Activated T-cell treated with anti-CD3 and anti-CD28 coated beads, Interleukin-2, amount 50 U/mL, for 48 hours (primary cell): ENCODE results near the gene SF3B2.
"Not testable (repeated sequence)": the region's sequence is repeated elsewhere in the genome, so short reads cannot be mapped to it uniquely, and the experiment has no call there.

Source experiments
- DNase-seq, 2 experiments: peaks; one replicate each; pipeline ENCODE4 v3.0.0-alpha.2; 2020

Gene SF3B2

DNA sequence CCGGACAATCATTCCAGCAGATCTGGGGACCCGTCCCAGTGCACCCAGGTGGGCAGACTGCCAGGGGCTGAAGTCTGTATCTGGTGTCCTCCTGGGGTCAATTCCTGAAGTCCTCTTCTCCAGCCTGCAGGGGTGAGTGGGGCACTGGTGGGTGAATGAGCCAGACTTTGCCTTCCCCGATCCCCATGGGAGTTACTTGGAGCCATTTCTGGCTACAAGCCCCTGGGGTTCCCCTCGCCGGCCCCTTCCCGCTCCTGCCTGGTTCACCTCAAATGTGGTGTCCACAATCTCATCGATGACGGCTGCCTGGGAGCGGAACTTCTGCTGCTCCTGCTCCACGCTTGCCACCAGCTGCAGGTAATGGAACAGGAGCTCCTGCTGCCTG, 35.4 kb upstream of the SF3B2 start:
- no peak for DNase-seq

DNA sequence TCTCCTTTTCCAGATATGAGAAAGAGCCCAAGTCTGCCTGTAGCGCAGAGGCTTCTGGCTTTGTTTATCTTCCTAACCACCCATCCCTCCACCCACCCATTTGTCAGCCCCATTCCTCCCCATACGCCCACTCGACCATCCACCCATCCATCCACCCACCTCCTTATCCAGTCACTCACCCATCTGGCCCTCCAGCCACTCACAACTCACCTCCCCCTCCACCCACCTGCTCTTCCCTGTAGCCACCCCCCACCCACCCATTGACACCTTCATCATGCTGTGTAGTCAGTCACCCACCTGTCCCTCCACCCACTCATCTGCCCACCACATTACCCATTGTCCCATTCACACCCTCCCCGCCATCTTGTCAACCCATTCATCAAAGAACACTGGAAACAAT, 34.8 kb upstream of the SF3B2 start:
- no peak for DNase-seq

DNA sequence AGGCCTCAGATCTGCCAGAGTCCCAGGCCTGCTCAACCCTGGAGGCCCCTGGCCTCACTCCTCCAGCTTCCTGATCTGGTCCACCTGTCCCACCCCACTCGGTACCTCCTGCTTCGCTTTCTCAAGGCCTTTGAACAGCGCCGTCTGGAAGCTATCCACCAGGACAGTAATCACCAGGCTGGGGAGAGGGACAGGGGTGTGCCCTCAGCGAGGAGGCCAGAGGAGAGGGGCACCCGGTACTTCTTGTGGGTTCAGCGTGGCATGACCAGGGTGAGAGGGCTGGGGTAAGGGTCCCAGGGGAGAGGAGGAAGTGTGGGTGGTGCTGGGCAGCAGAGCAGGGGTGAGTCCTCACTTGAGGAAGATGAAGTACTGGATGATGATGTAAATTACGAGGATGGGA, 32.0 kb upstream of the SF3B2 start:
- no peak for DNase-seq

DNA sequence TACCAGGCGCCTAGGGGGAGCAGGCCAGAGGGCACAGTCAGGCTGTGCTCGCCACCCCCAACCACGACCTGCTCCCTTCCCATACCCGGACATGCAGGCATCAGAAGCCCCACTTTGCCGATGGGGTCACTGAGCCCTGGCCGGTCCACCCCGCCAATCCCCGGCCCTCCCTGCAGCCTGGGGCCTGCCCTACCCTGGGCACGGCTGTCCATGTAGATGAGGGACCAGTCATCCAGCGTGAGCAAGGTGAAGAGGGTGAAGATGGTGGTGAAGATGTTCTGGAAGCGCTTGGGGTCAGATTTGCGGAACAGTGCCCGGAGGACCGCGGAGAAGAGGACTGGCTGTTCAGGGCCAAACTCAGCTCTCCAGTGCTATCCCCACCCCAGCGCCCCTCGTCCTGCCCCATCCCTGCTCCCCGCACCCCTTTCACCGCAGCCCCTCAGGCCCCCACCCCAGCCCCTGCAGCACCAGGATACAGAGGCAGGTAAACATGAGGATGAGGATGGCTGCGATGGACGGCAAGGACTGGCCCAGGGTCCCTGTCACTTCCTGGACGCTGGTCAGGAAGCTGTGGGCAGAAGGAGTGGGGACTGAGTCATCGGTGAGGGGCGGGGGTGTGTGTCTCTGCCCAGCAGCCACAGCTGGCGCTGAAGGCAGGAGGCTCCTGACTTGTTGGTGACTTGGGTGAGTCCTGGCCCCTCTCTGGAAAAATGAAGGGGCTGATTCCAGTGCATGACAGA, 31.4 kb upstream of the SF3B2 start:
- peak in 1 of 2 experiments; percentile 52 for DNase-seq

DNA sequence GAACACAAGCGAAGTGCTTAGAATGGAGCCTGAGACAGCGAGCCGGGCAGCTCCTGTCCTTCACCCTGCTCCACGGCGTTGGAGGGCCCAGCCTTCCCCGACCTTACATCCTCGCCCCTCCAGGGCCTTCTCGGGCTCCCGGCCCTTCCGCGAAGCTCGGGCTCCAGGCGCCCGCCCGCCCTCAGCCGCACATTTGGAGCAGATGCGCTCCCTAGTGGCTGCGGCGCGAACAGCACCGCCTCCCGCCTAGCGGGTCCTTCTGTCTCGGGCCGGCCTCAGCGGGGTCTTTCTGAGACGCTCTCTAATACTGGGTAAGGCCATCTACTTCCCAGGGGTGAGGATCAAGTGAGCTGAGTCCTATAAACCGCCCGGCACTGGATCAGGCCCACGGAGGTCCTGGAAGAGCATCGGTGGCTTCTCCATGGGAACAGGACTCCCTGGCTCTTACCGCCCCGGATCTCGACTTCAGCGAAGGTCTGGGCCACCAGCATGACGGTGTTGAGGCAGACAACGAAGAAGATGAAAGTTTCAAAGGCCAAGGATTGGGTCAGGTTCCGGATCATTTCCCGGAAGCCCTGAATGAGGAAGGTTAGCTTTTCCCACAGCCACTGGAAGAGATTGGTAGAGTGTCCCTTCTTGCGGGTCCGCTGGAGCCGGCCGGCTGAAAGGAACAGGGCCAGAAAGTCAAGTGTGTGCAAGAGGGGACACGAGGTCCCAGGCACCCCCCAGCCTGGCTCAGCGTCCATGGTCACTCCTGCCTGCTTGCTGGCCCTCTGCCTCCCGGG, 29.6 kb upstream of the SF3B2 start:
- peak; percentile 92 to 93 for DNase-seq

DNA sequence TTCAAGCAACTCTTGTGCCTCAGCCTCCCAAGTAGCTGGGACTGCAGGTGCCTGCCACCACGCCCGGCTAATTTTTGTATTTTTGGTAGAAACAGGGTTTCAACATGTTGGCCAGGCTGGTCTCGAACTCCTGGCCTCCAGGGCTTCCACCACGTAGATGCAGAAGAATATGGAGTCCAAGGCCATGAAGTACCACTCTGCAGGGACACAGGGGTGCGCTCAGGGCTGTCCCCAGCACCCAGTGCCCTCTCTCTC, 29.1 kb upstream of the SF3B2 start:
- DNase-seq, result not testable (repeated sequence)

DNA sequence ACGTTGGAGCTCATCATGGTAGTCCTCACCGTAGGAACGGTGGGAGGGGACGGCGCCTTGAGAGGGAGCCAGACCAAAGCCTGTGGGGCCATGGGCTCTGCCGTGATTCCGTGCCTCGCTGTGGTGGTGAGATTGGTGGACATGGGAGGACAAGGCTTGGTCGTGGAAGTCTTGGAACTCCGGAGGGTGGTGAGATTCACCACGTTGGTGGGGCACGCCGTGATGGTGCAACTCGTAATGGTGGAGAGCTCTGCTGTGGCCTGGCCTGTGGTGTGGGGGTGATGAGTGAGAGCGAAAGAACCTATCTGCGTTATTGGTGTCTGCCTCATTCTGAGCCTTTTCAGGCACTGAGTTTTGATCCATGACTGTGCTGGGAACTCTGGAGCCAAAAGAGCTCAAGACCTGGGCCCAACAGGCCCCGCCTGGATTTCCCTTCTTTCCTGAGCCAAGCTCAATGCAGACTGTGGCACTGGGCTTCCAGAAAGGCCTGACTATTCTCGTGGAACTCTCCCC, 26.1 kb upstream of the SF3B2 start, which contains the start of gene CATSPER1:
Gene CATSPER1, minus strand, starts transcription at position 463 of the 513 bp plus-strand sequence. Its CDS starts 100 bp downstream, at position 363.
- DNase-seq, result no peak

DNA sequence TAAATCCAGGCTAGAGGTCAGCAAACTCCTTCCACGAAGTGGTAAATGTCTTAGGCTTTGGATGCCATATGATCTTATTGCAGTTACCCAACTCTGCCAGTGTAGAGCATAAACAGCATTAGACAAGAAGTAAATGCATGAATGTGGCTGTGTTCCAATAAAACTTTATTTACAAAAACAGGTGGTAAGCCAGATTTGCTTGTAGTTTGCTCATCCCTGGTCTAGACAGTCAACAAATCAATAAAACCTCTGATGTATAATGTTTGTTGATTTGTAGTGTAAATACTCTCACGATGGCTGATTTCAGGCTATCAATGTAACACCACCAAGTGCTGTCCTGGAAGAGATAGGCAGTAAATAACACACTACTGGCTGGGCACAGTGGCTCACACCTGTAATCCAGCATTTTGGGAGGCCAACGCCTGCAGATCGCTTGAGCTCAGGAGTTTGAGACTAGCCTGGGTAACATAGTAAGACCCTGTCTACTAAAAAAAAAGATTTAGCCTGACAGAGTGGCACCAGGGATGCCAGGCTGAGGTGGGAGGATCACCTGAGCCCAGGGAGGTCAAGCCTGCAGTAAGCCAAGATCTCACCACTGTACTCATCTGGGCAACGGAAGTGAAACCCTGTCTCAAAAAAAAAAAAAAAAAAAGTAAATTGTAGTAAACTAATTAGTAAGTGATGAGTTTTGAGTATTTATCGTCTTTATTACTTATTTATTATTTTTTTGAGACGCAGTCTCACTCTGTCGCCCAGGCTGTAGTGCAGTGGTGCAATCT, 19.0 kb upstream of the SF3B2 start:
- DNase-seq, result no peak

DNA sequence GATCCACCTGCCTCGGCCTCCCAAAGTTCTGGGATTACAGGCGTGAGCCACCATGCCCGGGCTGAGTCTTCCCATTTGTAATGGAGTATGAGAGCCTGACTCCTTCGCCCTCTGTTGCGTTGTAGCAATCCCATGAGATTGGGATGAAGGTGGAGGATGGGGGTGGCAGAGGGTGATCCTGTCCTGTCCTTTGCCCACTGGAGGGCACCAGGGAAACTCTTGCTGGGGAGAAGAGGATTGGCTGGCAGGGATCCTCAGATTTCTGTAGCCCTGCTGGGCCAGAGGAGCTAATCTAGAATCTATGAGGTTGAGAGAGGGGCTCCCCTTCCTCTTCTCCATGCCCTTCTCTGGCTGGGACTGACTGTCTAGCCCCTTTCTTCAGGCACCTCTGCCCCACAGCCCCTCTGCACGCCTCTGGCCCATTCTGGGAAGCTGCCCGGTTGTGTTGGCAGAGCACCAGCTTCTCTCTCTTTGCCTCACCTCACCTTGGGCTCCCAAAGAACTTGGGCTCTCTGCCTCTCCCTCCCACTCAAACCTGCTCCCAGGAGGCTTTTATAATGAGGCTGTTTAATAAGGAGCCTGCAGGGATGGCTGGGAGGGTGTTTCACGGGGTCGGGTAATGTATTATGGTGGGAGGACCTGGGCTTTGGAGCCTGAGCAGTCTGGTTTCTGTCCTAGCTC, 16.4 kb upstream of the SF3B2 start:
- no peak for DNase-seq

DNA sequence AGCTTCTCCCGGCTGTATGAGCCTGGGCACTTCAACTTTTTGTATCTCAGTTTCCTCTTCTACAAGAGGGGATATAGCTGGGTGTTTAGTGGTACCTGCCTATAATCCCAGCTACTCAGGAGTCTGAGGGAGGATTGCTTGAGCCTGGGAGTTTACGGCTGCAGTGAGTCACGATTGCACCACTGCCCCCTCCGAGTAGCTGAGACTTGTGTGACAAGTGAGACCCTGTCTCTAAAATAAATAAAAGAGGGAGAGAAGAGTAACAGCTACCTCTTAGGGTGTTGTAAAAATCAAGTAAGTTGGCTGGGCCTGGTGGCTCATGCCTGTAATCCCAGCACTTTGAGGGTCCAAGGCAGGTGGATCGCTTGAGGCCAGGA, 15.8 kb upstream of the SF3B2 start:
- no peak for DNase-seq

DNA sequence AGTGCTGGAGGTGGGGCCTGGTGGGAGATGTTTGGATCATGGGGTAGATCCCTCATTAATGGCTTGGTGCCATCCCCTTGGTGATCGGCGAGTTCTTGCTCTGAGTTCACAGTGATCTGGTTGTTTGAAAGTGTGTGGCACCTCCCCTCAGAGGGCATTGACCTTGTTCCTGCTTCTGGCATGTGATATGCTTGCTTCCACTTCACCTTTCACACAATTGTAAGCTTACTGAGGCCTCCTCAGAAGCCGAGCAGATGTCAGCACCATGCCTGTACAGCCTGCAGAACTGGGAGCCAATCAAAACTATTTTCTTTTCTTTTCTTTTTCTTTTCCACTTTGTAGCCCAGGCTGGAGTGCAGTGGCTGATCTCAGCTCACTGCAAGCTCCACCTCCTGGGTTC, 14.8 kb upstream of the SF3B2 start:
- no peak for DNase-seq

DNA sequence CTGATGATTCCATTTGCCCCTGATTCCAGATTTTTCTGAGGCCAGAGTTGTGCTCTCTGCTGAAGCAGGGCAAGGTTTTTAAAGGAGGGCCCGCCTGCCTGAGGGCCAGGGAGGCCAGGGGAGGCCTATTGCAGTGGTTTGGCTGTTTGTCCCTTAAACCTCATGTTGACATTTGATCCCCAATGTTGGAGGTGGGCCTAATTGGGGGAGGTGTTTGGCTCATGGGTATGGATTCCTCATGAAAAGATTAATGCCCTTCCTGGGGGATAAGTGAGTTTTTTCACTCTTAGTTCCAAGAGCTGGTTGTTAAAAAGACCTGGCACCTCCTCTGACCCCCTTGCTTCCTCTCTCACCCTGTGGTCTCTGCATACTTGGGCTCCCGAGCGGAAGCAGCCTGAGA, 12.4 kb upstream of the SF3B2 start:
- no peak for DNase-seq

DNA sequence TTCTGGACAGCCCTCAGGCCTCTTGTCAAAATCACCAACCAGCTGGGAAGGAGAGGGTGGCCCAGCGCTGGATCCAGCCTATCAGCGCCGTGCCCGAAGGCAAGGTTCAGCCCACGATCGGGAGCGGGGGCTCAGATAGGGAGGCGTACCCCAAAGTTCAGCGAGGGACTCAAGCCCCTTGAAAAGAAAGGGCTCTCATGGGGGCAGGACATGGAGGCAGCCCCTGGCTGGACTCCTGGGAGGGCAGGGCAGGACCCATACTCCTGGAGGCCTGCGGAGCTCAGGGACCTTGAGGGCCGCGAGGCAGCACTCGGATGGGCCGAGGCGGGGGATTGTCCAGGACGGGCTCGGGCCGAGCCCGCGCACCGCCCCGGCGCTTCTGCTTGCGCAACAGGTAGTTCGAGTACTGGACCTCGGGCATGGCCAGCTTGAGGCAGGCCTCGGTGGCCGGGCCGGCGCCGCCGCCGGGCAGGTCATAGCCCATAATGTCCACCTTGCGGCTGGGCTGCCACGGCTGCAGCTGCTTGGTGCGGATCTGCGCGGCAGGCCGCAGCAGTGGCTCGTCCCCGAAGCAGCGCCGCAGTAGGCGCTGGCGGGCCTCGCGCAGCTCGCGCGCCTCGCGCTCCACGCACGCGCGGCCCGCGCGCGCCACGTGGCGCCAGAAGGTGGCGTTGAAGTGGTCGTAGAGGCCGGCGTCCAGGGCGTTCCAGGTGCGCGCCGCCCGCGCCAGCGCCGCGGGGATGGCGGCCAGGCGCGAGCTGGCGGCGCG, 9.8 kb upstream of the SF3B2 start:
- DNase-seq, result no peak

DNA sequence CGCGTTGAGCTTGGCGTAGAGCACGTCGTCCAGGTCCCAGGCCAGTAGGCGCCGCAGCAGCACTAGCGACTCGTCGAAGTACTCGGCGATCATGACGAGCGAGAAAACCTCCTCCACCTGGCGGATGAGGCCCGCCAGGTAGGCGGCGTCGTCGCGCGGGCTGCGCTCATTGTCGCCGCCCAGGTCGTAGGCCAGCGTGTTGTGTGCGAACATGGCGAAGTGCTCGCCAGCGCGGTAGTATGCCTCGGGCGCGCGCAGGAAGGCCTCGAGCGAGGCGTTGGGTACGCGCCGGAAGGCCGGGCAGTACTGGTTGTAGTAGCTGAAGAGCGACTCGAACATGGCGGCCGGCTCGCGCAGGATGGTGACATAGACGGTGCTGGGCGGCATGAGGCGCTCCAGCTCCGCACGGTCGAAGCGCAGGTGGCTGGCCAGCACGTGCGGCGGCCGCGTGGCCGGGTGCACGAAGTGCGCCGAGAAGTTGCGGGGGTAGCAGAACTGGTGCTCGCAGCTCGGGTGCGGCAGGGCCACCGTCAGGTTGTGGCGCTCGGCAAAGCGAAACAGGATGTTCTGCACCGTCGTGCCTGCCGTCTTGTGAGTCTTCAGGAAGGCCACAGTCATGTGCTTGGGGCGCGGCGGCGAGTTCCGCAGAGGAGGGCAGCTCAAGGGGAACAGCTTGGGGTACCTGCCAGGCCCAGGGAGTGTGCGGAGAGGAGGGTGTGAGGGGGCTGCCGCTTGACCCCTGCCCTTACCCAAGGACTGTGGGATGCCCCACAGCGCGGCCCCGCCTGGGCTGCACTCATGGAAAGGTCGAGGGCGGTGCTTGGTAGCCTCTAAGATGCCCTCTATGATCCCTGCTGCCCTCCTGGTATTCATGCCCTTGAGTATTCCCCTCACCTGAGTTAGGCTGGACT, 8.9 kb upstream of the SF3B2 start:
- no peak for DNase-seq

DNA sequence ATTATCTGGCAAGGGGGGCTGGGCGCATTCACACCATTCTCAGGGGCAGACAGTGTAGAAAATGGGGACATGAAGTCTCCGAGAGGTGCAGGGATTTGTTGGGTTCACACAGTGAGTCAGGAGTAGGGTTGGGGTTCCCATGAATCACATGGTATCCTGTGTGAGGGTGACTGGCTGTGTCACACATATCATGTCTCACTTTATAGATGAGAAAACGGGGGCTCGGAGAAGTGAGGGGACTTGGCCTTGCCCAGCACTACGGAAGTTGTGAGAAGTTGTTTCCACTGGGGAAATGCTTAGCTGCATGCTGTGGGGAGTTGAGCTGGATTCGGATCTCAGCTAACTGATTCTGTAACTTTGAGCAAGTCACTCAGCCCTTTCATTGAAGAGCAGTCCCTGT, 7.4 kb upstream of the SF3B2 start:
- DNase-seq, result no peak

DNA sequence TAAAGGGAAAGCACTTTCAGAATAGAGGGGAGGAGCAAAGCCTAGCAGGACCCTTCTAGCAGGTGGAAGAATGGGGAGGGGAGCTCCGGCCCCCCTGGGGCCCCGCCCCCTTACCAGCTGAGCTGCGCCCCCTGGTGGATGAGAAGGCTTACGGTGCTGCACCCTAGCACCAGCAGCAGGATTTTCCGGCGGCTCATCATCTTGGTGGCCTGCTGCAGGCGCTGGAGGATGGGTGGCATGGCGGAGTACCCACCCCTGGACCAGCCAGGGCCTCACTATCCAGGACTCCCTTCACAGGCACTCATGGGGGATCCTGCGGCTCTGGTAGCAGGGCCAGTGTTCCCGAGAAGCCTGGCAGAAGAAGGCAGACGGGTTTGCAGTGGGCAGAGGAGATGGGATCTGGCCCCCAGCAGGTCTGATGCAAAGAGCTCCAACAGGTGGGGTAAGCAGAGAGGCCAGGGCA, 7.0 kb upstream of the SF3B2 start:
- DNase-seq, result peak; percentile 86 to 88

DNA sequence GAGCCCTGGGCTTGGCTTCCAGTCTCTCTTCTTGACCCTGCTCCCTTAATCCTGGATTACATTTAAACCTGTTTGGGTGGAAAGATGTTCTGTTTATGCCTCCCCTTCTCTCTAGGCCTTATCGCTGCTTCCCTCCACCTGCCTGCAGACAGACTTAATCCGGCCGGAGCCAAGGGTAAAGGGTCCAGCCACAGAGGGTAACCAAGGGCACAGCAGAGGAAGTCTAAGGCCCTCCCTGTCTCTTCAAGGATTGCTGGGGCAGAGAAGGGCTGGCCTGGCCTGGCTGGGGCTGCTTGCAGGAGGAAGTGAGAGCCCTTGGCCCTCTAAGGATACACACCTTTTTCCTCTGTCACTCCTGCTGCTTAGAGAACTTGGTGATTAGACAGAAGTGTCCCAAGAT, 5.3 kb upstream of the SF3B2 start:
- no peak for DNase-seq

DNA sequence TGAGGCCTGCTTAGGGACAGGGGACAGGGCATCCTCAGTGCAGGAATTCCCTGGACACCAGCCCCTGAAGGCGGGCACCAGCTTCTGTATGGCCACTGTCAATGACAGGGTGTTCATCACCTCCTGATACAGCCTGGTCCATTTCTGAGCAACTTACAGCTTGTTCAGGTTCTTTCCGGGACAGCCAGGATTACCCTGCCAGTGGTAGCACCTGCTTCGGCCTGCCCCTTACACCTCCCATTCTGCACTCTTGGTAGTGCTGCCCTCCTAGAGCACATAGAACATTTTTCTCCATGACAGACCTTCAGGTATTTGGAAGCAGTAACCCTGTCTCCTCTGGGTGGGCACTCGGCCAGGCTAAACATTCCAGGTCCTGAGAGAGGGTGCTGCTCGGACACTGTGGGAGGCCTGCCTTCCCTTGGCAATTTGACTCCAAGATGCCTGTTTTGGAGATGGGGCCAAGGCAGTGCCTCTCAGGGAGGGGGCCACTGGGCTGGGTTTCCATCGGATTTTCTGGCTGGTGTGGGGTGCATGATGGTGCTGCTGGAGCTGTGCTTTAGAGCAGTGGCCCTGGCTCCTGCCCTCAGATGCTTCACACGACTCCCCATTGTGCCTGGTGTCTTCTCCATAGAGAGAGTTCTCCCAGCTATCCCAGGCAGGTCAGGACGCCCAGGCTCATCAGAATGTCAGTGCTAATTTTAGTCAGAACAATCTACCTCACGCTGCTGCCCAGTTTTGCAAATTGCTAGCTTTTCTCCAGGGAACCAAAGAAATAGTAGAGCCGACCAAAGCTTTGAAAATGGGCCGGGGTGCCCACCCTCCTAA, 4.4 kb upstream of the SF3B2 start:
- DNase-seq, result no peak

DNA sequence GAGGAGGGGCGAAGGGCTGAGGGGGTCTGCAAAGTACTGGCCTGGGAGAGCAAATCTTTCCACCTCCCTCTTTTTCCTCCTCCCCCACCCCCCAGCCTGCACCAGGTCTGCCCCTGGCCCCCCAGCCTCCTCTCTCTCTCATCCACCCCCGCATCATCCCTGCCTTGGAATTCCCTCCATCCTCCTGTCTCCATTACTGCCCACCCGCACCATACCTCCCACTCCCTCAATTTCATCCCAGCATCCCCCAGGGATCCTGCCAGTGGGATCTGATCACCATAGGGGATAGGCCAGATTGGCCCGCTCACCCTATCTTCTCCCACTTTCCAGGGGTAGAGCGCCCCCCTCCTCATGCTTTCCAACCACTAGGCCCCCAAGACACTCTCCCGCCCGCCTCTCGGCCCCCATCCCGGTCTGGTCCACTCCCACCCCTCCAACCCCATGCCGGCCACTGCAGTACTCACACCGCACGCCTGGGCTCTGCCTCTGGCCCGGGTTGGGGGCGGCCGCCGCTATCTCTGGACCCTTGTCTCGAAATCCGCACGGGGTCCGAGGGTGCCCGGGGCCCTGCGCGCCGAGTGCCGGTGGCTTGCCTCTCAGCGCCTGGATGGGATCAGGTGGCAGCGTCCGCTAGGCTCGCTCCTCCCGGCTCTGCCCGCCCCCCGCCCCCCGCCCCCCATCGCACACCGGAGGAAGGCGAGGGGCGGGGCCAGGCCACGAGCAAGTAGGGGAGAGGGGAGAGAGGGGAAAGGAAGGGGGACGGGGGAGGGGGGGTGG, 3.4 kb upstream of the SF3B2 start, which contains the start of gene GAL3ST3:
Gene GAL3ST3, minus strand, starts transcription at position 615 of the 777 bp plus-strand sequence. CDS start 3,746 bp downstream, outside the sequence.
- no peak for DNase-seq
